Measurements from ENCODE around the gene AUTS2.

The AUTS2 gene

GRCh38 chr7:70068531-70068930 lies 470.3 kb downstream of the AUTS2 start:
- DNase-seq (ENCODE audit: low read depth in 2 of 2) = no peak

- no peak for DNase-seq (ENCODE audit: low read depth in 2 of 2)
Measured at GRCh38 chr7:70069977-70070376, 471.7 kb downstream of the AUTS2 start.

DNA sequence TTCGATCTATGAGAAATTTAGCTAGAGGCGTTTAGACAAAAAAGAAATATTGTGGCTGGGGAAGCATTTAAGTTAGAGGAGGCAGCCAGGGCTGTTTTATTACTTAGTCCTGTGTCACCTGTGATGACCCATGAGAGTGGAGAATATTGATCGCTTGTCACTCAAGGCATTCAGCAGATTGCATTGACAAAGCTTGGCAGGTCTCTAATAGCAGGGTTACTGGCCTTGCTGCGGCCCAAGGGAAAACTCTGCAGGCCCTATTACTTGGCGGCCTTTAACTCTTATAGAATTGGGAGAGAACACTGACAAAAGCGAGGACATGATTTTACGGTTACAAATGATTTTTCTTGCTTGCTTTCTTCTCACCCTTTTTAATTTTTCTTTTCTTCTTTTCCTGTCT lies 473.5 kb downstream of the AUTS2 start:
- no peak for DNase-seq (ENCODE audit: low read depth in 2 of 2)

GRCh38 chr7:70072220-70072619 lies 473.9 kb downstream of the AUTS2 start:
- DNase-seq (ENCODE audit: low read depth in 2 of 2) = no peak

GRCh38 chr7:70076325-70076724 lies 478.1 kb downstream of the AUTS2 start:
- DNase-seq (ENCODE audit: low read depth in 2 of 2) = no peak

DNA sequence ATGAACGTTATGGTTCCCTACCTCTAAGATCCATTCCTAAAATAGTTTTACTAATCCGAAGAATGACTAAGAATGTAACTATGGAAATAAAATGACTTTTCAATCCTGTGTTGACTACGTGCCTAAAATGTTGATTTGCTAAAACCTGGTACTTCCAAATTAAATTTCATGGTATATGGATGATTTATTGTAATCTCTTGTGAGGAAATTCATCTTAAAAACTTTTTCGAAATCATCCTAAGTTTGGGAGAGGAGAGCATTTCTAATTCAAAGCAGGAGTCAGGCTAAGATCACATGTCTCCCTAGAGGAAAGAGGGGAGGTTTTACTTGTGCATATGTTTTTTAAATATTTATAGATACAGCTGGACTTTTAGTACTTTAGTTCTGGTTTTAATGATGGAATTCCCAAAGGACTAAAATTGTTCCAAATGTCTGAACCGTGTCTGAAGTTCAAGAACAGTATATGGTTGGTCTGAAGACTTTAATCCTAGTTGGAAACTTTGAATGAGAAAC lies 483.9 kb downstream of the AUTS2 start:
- no peak for DNase-seq (ENCODE audit: low read depth in 2 of 2)

- no peak for DNase-seq (ENCODE audit: low read depth in 2 of 2)
Measured at GRCh38 chr7:70091362-70091761, 493.1 kb downstream of the AUTS2 start.

- no peak for DNase-seq (ENCODE audit: low read depth in 2 of 2)
Measured at GRCh38 chr7:70092314-70093204, 494.3 kb downstream of the AUTS2 start.

- no peak for DNase-seq (ENCODE audit: low read depth in 2 of 2)
Measured at GRCh38 chr7:70093205-70093904, 495.1 kb downstream of the AUTS2 start.

GRCh38 chr7:70094831-70095230 lies 496.6 kb downstream of the AUTS2 start:
- no peak for DNase-seq (ENCODE audit: low read depth in 2 of 2)

GRCh38 chr7:70097645-70098044 lies 499.4 kb downstream of the AUTS2 start:
- no peak for DNase-seq (ENCODE audit: low read depth in 2 of 2)

- no peak for DNase-seq (ENCODE audit: low read depth in 2 of 2)
Measured at GRCh38 chr7:70098133-70098561, 499.9 kb downstream of the AUTS2 start.

DNA sequence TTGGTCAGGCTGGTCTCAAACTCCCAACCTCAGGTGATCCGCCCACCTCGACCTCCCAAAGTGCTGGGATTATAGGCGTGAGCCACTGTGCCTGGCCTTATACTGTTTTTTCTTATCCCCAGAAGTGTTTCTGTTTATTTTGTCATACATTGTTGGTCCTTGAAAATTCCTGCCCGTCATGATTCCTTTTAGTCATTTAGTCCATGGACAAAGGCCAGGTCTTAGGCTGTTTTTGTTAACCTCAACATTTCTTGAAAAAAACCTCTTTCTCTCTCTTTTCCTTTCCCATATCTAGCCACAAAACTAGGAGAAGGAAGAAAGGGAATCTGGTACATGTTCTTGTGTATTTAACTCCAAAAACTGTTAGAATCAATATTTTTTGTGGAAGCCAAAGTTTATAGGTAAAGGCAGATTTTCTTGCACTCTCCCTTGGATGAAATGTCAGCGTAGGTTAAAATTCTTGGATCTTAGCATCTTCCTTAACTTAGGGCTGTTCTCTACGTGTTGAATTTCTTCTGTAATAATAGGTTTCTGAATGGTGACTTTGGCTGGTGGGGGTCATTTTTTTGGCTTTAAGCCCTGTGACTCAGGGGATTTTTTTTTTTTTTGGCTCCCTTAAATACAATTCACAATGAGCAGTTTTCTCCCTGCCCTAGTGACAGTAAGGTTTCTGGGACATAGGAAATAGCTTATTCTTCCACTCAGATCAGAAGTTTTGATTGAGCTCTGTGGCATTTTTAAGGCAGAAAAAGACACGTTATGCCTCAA lies 500.8 kb downstream of the AUTS2 start:
- DNase-seq (ENCODE audit: low read depth in 2 of 2) = no peak

DNA sequence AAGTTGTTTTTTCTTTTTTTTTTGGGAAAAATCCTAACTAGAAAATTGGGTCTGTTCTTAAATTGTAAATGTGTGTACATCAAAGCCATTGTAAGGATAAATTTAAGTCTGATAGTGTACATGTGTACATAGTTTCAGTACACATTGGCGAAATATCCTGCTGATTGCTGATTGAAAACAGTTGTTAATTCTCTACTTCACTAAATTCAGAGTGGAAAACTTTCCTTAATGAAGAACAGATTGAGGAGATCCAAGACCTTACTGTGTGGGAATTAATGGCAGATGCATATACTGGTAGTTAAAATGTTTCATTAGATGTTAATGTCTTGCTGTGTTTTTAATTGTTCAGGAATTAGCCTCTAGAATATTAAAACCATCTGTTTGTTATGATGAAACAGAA lies 506.0 kb downstream of the AUTS2 start:
- no peak for DNase-seq (ENCODE audit: low read depth in 2 of 2)

GRCh38 chr7:70113078-70113477 lies 514.8 kb downstream of the AUTS2 start:
- DNase-seq (ENCODE audit: low read depth in 2 of 2) = no peak

- no peak for DNase-seq (ENCODE audit: low read depth in 2 of 2)
Measured at GRCh38 chr7:70113536-70113935, 515.3 kb downstream of the AUTS2 start.

DNA sequence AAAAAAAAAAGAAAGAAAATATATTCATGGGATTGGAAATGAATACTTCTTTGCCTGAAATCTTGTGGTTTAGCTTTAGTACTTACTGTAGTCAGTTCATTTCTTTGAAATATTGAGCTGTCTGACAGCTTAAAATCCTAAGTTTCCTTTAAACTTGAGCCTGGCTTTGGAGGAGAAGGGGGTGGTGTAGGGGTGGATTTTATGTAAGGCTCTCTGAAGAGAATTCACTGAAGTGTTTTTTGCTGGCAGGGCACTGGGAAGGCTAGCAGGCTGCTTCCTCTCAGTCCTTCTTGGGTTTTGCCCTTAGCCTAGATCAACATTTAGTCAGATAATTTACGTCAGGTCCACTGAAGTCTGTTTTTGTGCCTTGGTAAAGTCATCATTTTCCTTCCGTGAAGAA lies 516.5 kb downstream of the AUTS2 start:
- no peak for DNase-seq (ENCODE audit: low read depth in 2 of 2)

GRCh38 chr7:70116244-70116643 lies 518.0 kb downstream of the AUTS2 start:
- no peak for DNase-seq (ENCODE audit: low read depth in 2 of 2)

- DNase-seq (ENCODE audit: low read depth in 2 of 2) = no peak
Measured at GRCh38 chr7:70116867-70117266, 518.6 kb downstream of the AUTS2 start.

- no peak for DNase-seq (ENCODE audit: low read depth in 2 of 2)
Measured at GRCh38 chr7:70120851-70121250, 522.6 kb downstream of the AUTS2 start.

DNA sequence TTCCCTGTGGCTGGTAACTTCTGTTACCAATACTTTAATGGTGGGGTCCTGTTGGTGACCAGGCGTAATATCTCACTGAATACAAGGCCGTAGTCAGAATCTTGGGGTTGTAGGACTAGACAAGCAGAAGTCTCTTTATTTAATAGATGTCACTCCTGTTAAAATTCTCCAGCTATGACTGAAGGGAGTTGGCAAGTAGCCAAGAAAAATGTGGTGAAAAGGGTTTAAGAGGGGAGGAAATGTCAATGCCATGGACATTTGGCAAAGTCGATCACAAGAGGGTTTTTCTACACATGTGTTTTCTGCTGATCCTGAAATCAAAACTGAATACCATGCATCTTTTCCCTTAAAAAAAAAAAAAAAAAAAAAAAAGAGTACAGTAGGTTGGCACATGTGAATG lies 533.5 kb downstream of the AUTS2 start:
- DNase-seq (ENCODE audit: low read depth in 2 of 2) = no peak

- no peak for DNase-seq (ENCODE audit: low read depth in 2 of 2)
Measured at GRCh38 chr7:70132226-70132851, 534.1 kb downstream of the AUTS2 start.

Data from stimulated activated CD8-positive, alpha-beta memory T cell treated with anti-CD3 and anti-CD28 coated beads, Interleukin-2, amount 100 ng/mL, for 1 hour (primary cell).